ENCODE measurements around the gene FAM120AOS.

FAM120AOS gene

DNA sequence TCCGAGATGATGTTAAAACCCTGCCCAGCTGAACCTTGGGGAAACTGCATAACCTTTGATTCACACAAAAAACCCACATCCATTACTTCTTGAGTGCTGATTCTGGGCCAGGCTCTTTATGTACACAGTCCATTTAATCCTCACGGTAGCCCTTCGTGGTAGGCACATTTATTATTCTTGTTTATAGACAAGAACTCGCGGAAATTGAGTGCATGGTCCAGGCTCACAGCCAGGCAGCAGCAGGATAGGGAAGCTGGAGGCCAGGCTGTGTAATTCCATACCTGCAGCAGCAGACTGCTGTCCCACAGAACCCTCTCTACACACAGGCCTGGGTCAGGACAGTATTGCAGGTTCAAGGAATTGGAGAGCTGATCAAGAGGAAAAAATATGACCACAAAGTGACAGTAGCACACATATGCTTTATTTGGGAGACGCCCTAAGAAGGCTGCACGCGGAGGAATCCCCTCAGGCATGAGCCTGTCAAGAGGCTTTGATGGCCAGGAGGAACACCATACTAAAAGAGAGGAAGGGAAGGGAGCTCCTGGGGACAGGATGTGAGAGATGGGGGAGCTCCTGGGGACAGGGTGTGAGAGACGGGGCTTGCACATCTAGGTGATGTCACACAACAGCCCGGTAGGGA lies 30.3 kb downstream of the FAM120AOS start:
- no peak for DNase-seq
- H3K27ac Mint-ChIP-seq: peak overlapping the region; percentile 9
- peaks cover 11% of the 10 kb centered on the region for H3K36me3 Mint-ChIP-seq (ENCODE audit: low read depth)
- H3K4me3 Mint-ChIP-seq: no peak overlapping the region
- no peaks in the 10 kb centered on the region for H3K4me1 Mint-ChIP-seq
- TF ChIP-seq, protein P1, sequence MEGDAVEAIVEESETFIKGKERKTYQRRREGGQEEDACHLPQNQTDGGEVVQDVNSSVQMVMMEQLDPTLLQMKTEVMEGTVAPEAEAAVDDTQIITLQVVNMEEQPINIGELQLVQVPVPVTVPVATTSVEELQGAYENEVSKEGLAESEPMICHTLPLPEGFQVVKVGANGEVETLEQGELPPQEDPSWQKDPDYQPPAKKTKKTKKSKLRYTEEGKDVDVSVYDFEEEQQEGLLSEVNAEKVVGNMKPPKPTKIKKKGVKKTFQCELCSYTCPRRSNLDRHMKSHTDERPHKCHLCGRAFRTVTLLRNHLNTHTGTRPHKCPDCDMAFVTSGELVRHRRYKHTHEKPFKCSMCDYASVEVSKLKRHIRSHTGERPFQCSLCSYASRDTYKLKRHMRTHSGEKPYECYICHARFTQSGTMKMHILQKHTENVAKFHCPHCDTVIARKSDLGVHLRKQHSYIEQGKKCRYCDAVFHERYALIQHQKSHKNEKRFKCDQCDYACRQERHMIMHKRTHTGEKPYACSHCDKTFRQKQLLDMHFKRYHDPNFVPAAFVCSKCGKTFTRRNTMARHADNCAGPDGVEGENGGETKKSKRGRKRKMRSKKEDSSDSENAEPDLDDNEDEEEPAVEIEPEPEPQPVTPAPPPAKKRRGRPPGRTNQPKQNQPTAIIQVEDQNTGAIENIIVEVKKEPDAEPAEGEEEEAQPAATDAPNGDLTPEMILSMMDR (IDR thresholded peaks at IDR 0.05): no peak
- no peaks in the 10 kb centered on the region for H3K27me3 Mint-ChIP-seq (ENCODE audit: low read depth, poor library complexity)
- peaks cover 33% of the 10 kb centered on the region for H3K9me3 Mint-ChIP-seq

DNA sequence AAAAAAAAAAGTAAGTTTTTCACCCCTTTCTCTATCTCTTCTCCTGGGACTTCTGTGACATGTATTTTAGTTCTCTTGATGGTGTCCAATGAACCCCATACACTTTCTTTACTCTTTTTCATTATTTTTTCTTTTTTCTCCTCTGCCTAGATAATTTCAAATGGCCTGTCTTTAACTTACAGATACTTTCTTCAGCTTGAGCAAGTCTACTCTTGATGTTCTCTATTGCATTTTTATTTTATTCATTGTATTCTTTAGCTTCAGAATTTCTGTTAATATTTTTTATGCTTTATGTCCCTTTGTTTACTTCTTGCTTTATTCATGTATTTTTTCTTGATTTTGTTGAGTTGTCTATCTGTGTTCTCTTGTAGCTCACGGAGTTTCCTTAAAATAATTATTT lies 34.4 kb downstream of the FAM120AOS start:
- no peaks in the 10 kb centered on the region for H3K4me1 Mint-ChIP-seq
- no peak overlapping the region for H3K27ac Mint-ChIP-seq
- DNase-seq: no peak
- H3K4me3 Mint-ChIP-seq: no peak overlapping the region
- H3K27me3 Mint-ChIP-seq (ENCODE audit: low read depth, poor library complexity): peaks cover 3% of the 10 kb centered on the region
- H3K36me3 Mint-ChIP-seq (ENCODE audit: low read depth): peaks cover 7% of the 10 kb centered on the region
- TF ChIP-seq, protein P1 (IDR thresholded peaks at IDR 0.05): no peak
- H3K9me3 Mint-ChIP-seq: peaks cover 23% of the 10 kb centered on the region

DNA sequence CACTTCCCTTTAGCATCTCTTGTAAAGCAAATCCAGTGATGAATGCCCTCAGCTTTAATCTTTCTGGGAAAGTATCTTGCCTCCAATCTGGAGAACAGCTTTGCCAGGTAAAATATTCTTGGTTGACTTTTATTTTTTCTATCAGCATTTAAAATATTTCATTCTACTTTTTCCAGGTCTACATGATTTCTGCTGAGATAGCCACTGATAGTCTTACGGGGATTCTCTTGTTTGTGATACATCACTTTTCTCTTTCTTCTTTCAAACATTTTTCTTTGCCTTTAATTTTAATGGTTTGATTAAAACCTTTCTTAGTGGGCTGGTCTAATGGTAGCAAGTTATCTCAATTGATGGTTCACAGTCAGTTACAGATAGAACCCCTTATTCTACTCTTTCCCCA lies 35.8 kb downstream of the FAM120AOS start:
- Mint-ChIP-seq H3K4me1 (no peaks in the 10 kb centered on the region), H3K36me3 (ENCODE audit: low read depth) (peaks cover 7% of the 10 kb centered on the region), H3K4me3 (no peak overlapping the region), H3K9me3 (peaks cover 23% of the 10 kb centered on the region), H3K27me3 (ENCODE audit: low read depth, poor library complexity) (peaks cover 3% of the 10 kb centered on the region), H3K27ac (no peak overlapping the region)
- TF ChIP-seq, protein P1 (IDR thresholded peaks at IDR 0.05): no peak
- DNase-seq: no peak

DNA sequence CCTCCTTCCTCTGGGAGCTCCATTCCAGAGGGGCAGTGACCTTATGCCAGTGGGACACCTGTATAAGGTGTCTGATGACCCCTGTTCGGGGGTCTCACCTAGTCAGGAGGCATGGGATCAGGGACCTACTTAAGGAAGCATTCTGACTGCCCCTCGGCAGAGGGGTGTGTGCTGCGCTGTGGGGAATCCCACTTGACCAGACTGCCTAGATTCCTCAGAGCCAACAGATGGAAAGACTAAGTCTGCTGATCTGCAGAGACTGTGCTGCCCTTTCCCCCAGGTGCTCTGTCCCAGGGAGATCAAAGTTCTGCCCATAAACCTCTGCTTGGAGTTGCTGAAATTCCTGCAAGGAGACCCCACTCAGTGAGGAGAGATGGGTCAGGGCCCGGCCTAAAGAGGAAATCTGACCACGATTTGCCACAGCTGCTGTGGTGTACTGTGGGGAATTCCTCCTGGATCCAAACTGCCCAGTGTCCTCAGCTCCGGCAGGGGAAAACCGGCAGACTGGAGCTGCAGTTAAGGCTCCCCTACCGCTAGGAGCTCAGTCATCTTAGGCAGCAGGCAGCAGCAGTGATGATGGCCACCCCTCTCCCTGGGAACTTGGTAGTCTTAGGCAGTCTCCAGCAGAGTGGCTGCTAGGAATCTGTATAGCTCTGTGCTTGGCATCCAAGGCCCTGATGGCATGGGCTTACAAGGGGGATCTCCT lies 36.7 kb downstream of the FAM120AOS start:
- H3K27me3 Mint-ChIP-seq (ENCODE audit: low read depth, poor library complexity): peaks cover 5% of the 10 kb centered on the region
- peaks cover 7% of the 10 kb centered on the region for H3K36me3 Mint-ChIP-seq (ENCODE audit: low read depth)
- DNase-seq: no peak
- no peak overlapping the region for H3K4me3 Mint-ChIP-seq
- H3K27ac Mint-ChIP-seq: no peak overlapping the region
- H3K4me1 Mint-ChIP-seq: no peaks in the 10 kb centered on the region
- peaks cover 23% of the 10 kb centered on the region for H3K9me3 Mint-ChIP-seq
- TF ChIP-seq, protein P1 (IDR thresholded peaks at IDR 0.05): no peak

DNA sequence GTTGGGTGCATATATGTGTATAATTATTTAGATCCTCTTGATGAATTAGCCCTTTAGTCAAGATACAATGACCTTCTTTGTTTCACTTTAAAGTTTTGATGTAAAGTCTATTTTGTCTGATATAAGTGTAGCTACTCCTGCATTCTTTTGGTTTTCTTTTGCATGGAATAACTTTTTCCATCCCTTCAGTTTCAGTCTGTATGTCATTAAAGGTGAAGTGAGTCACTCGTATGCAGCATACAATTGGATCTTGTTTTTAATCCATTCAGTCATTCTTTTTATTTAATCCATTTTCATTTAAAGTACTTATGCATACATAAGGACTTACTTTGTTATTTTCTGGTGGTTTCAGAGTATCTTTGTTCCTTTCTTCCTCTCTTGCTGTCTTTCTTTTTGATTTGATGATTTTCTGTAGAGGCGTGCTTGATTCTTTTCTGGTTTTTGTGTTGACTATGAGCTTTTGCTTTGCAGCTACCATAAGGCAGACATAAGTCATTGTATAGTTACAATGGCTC lies 38.1 kb downstream of the FAM120AOS start:
- Mint-ChIP-seq H3K4me3 (no peak overlapping the region), H3K27me3 (ENCODE audit: low read depth, poor library complexity) (peaks cover 10% of the 10 kb centered on the region)

More for the DNA sequence above, 38.1 kb downstream of the FAM120AOS start:
- DNase-seq: no peak
- TF ChIP-seq, protein P1 (IDR thresholded peaks at IDR 0.05): no peak
- no peak overlapping the region for H3K27ac Mint-ChIP-seq
- no peaks in the 10 kb centered on the region for H3K4me1 Mint-ChIP-seq
- H3K9me3 Mint-ChIP-seq: peaks cover 23% of the 10 kb centered on the region
- peaks cover 7% of the 10 kb centered on the region for H3K36me3 Mint-ChIP-seq (ENCODE audit: low read depth)
